Measurements from ENCODE around the gene PAH.

DNA sequence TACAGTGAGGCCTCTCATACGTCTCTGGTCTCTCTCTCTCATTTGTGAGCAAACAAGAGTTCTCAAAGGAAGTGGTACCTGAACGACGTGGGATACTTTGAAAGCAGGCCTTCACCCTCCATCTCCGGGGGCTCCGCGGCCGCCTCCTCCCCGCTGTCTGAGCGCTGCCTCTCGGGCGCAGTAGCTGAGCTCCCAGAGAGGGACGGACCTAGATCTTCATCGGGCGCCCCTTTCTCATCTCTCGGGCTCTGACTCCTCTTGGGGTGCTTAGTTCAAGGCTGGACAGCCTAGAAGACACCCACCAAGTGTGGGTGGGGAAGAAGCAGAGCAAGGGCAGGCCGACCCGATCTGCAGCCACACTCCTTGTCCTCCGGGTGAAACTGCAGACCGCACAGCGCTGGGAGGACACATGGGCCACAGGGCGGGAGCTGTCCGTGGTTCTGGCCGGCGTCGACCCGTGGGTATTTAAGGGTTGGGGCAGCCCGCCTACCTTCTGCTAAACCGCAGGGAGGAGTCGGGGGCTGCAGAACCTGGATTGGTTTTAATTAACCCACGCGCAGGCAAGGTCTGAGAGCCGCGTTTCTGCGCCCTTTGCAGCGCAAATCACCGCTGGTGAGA is 92.7 kb downstream of the PAH start:
- TF ChIP-seq EZH2phosphoT487 (IDR thresholded peaks at IDR 0.05; ENCODE audit: insufficient read depth, low read depth) (no peak), EZH2 (IDR thresholded peaks at IDR 0.05; ENCODE audit: insufficient read depth, poor library complexity, severe bottlenecking) (no peak)

All from GM23248 (cell line).